Naive thymus-derived CD4-positive, alpha-beta T cell (primary cell): ENCODE results near the gene CMIP. TPM values are rescaled to one million over a fixed set of nuclear protein-coding genes. Genes with fewer than 3 reads are reported as not detected.

Source experiments
- ATAC-seq: fragments of 150-1000 bp; cut with Tn5 transposase; 2 replicates; pipeline ENCODE4 v1.10.0; 2021; ENCODE audit warnings: mild to moderate bottlenecking, moderate library complexity
- CTCF ChIA-PET: fragments of 350-600 bp; sonication (Branson Sonifier 250); formaldehyde crosslinking; loops from one replicate; lab custom pipeline; 2021; ENCODE audit warnings: antibody characterized with exemption; lab: Charles Lee
- POLR2A ChIA-PET: fragments of 350-600 bp; sonication (Branson Sonifier 250); formaldehyde crosslinking; loops from one replicate; lab custom pipeline; 2021; ENCODE audit warnings: antibody characterized with exemption, inconsistent platforms; lab: Charles Lee
- DNase-seq, 9 donors: peaks; one replicate each; pipeline versions ENCODE4 v3.0.0 to v3.0.0-alpha.2; 2020 to 2022; ENCODE audit warnings: mixed read lengths in 1 of 9
- H3K27ac ChIP-seq: one replicate; pipeline ENCODE4 v1.7.0; 2013; ENCODE audit warnings: mild to moderate bottlenecking, low read depth, low read length, moderate library complexity
- H3K27me3 ChIP-seq, 2 donors: one replicate each; pipeline ENCODE4 v1.7.0; 2013; ENCODE audit warnings: low read length in 2 of 2, mild to moderate bottlenecking in 2 of 2, moderate library complexity in 2 of 2; ENCODE audit not compliant: control insufficient read depth in 2 of 2, insufficient read depth in 2 of 2
- H3K36me3 ChIP-seq, 3 experiments: 1 replicate in 2 of 3; 2 replicates in 1 of 3; pipeline ENCODE4 v1.7.0; 2013; ENCODE audit warnings: low read length in 3 of 3, mild to moderate bottlenecking in 3 of 3, moderate library complexity in 1 of 3; ENCODE audit not compliant: insufficient read depth in 3 of 3, control insufficient read depth in 2 of 3
- H3K4me1 ChIP-seq, 2 donors: one replicate each; pipeline ENCODE4 v1.7.0; 2013; ENCODE audit warnings: low read length in 2 of 2, mild to moderate bottlenecking in 2 of 2, moderate library complexity in 1 of 2; ENCODE audit not compliant: control insufficient read depth in 2 of 2, insufficient read depth in 2 of 2
- H3K4me3 ChIP-seq: 2 replicates; pipeline ENCODE4 v1.7.0; 2013; ENCODE audit warnings: mild to moderate bottlenecking, low read length
- H3K9me3 ChIP-seq, 3 experiments: 1 replicate in 2 of 3; 2 replicates in 1 of 3; pipeline ENCODE4 v1.7.0; 2013; ENCODE audit warnings: low read length in 3 of 3; ENCODE audit not compliant: control insufficient read depth in 2 of 3
- H3K27ac Mint-ChIP-seq, 9 donors: one replicate each; pipeline ENCODE4 v1.8.0; 2020 to 2022; ENCODE audit warnings: mixed read lengths in 9 of 9, mild to moderate bottlenecking in 8 of 9, moderate library complexity in 5 of 9, inconsistent platforms in 2 of 9
- H3K27me3 Mint-ChIP-seq, 5 donors: one replicate each; pipeline ENCODE4 v1.8.0; 2021 to 2022; ENCODE audit warnings: mixed read lengths in 5 of 5, mild to moderate bottlenecking in 1 of 5
- H3K36me3 Mint-ChIP-seq, 5 donors: one replicate each; pipeline ENCODE4 v1.8.0; 2020 to 2022; ENCODE audit warnings: mixed read lengths in 5 of 5, mild to moderate bottlenecking in 3 of 5, inconsistent platforms in 1 of 5
- H3K4me1 Mint-ChIP-seq, 7 donors: one replicate each; pipeline ENCODE4 v1.8.0; 2020 to 2022; ENCODE audit warnings: mixed read lengths in 7 of 7, mild to moderate bottlenecking in 3 of 7, inconsistent platforms in 1 of 7
- H3K4me3 Mint-ChIP-seq, 10 donors: one replicate each; pipeline ENCODE4 v1.8.0; 2020 to 2022; ENCODE audit warnings: mild to moderate bottlenecking in 10 of 10, mixed read lengths in 10 of 10, moderate library complexity in 6 of 10, inconsistent platforms in 2 of 10
- H3K9me3 Mint-ChIP-seq, 11 donors: one replicate each; pipeline ENCODE4 v1.8.0; 2020 to 2022; ENCODE audit warnings: mixed read lengths in 11 of 11, mild to moderate bottlenecking in 4 of 11, inconsistent platforms in 1 of 11, moderate library complexity in 1 of 11
- intact Hi-C, 2 donors: fragments of 100-400 bp; cut with micrococcal nuclease; formaldehyde crosslinking; loops; one replicate each; pipeline ENCODE4 v1.15.1; 2023
- polyA plus RNA-seq, 2 donors: library from polyadenylated mRNA; unstranded; fragments of 300-500 nt; fragmentation: Illumina TruSeq; gene quantifications; one replicate each; pipeline ENCODE4 v1.2.3, GENCODE V29; 2021
- total RNA-seq, 6 experiments: library from RNA in 5 of 6; stranded (reverse) in 5 of 6; gene quantifications; 1 replicate in 5 of 6; 2 replicates in 1 of 6; pipeline ENCODE4 v1.2.3 and lab custom pipeline; 2021 to 2026

The CMIP gene
- total and polyA plus RNA-seq, 7 experiments from 2014 or later, result 0.66 to 75.4 (median 34.3) TPM

- intact Hi-C loops, result no loop called here
- Histone ChIP-seq H3K36me3 (peaks cover 0 to 5% (median 0%) of the 10 kb centered on the region in 3 experiments), H3K4me3 (no peak overlapping the region), H3K9me3 (no peaks in the 10 kb centered on the region), H3K4me1 (no peaks in the 10 kb centered on the region), H3K27ac (no peak overlapping the region), H3K27me3 (no peaks in the 10 kb centered on the region)
- H3K4me3 Mint-ChIP-seq, result no peak overlapping the region
- POLR2A ChIA-PET, result no interaction called here
- peaks cover 0 to 11% (median 0%) of the 10 kb centered on the region in 5 donors for H3K36me3 Mint-ChIP-seq
- no peak for DNase-seq
- ATAC-seq, result no peak
- CTCF ChIA-PET, result no interaction called here
- no peaks in the 10 kb centered on the region for H3K27me3 Mint-ChIP-seq
- H3K4me1 Mint-ChIP-seq, result peaks cover 9 to 27% (median 16%) of the 10 kb centered on the region in 7 donors
- peaks cover 0 to 4% (median 0%) of the 10 kb centered on the region in 11 donors for H3K9me3 Mint-ChIP-seq
- H3K27ac Mint-ChIP-seq, result no peak overlapping the region
Observed at GRCh38 chr16:81645266-81645694, 200.7 kb downstream of the CMIP start.

DNA sequence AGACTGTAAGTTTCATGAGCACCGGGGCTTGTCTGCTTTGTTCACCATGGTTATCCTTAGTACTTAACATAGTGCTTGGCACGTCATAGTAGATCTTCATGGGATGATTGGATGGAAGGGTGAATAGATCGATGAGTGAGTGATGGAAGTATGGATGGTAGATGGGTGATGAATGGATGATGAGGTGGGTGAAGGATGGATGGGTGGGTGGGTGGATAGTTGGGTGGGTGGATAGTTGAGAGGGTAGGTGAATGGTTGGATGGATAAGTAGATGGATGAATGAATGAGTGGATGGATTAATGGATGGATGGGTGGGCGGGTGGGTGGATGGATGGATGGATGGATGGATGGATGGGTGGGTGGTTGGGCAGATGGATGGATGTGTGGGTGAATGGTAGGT is 201.3 kb downstream of the CMIP start:
- H3K27me3 ChIP-seq, result no peaks in the 10 kb centered on the region
- H3K9me3 ChIP-seq, result no peaks in the 10 kb centered on the region
- intact Hi-C loops, result no loop called here
- H3K9me3 Mint-ChIP-seq, result peaks cover 0 to 4% (median 0%) of the 10 kb centered on the region in 11 donors
- no peak overlapping the region for H3K27ac ChIP-seq
- no peaks in the 10 kb centered on the region for H3K4me1 ChIP-seq
- CTCF ChIA-PET, result no interaction called here
- no peak overlapping the region for H3K27ac Mint-ChIP-seq
- H3K27me3 Mint-ChIP-seq, result no peaks in the 10 kb centered on the region
- no peak for DNase-seq
- peaks cover 0 to 5% (median 0%) of the 10 kb centered on the region in 3 experiments for H3K36me3 ChIP-seq
- H3K4me3 Mint-ChIP-seq, result no peak overlapping the region
- H3K4me3 ChIP-seq, result no peak overlapping the region
- peaks cover 9 to 27% (median 16%) of the 10 kb centered on the region in 7 donors for H3K4me1 Mint-ChIP-seq
- no peak for ATAC-seq
- peaks cover 0 to 11% (median 0%) of the 10 kb centered on the region in 5 donors for H3K36me3 Mint-ChIP-seq
- POLR2A ChIA-PET, result no interaction called here

DNA sequence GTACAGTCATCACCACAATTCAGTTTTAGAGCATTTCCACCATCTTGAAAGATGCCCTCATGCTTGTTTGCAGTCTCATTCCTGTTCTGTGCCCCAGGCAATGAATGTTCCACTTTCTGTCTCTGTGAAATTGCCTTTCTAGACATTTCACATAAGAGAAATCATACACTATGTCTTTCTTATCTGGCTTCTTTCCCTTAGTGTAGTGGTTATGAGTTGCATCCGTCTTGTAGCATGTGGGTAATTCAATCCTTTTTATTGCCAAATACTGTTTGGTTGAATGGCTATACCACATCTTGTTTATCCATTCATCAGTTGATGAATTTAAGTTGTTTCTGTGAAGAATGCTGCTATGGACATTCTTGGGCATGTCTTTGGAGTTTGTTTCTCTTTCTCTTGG is 202.0 kb downstream of the CMIP start:
- H3K9me3 Mint-ChIP-seq, result peaks cover 0 to 4% (median 0%) of the 10 kb centered on the region in 11 donors
- no peak overlapping the region for H3K4me3 Mint-ChIP-seq
- no peaks in the 10 kb centered on the region for H3K27me3 ChIP-seq
- intact Hi-C loops, result no loop called here
- H3K36me3 Mint-ChIP-seq, result peaks cover 0 to 11% (median 0%) of the 10 kb centered on the region in 5 donors
- no peak overlapping the region for H3K4me3 ChIP-seq
- peaks cover 9 to 27% (median 15%) of the 10 kb centered on the region in 7 donors for H3K4me1 Mint-ChIP-seq
- ATAC-seq, result no peak
- DNase-seq, result no peak
- H3K9me3 ChIP-seq, result no peaks in the 10 kb centered on the region
- H3K4me1 ChIP-seq, result no peaks in the 10 kb centered on the region
- ChIA-PET POLR2A (no interaction called here), CTCF (no interaction called here)
- H3K36me3 ChIP-seq, result peaks cover 0 to 11% (median 0%) of the 10 kb centered on the region in 3 experiments
- no peak overlapping the region for H3K27ac ChIP-seq
- no peaks in the 10 kb centered on the region for H3K27me3 Mint-ChIP-seq
- peak overlapping the region in 1 of 9 donors; percentile 9 for H3K27ac Mint-ChIP-seq

- H3K27ac ChIP-seq, result no peak overlapping the region
- Mint-ChIP-seq H3K27me3 (no peaks in the 10 kb centered on the region), H3K27ac (peak overlapping the region in 3 of 9 donors; percentile 4 to 62 (median 9)), H3K4me3 (no peak overlapping the region), H3K9me3 (peaks cover 0 to 4% (median 0%) of the 10 kb centered on the region in 11 donors), H3K4me1 (peaks cover 9 to 20% (median 15%) of the 10 kb centered on the region in 7 donors), H3K36me3 (peaks cover 0 to 11% (median 0%) of the 10 kb centered on the region in 5 donors)
- ChIA-PET POLR2A (no interaction called here), CTCF (no interaction called here)
- intact Hi-C loops, result no loop called here
- H3K36me3 ChIP-seq, result peaks cover 0 to 20% (median 0%) of the 10 kb centered on the region in 3 experiments
- H3K27me3 ChIP-seq, result no peaks in the 10 kb centered on the region
- H3K9me3 ChIP-seq, result no peaks in the 10 kb centered on the region
- no peak for ATAC-seq
- no peaks in the 10 kb centered on the region for H3K4me1 ChIP-seq
- H3K4me3 ChIP-seq, result no peak overlapping the region
- no peak for DNase-seq
Observed at GRCh38 chr16:81647527-81647926, 202.9 kb downstream of the CMIP start.

DNA sequence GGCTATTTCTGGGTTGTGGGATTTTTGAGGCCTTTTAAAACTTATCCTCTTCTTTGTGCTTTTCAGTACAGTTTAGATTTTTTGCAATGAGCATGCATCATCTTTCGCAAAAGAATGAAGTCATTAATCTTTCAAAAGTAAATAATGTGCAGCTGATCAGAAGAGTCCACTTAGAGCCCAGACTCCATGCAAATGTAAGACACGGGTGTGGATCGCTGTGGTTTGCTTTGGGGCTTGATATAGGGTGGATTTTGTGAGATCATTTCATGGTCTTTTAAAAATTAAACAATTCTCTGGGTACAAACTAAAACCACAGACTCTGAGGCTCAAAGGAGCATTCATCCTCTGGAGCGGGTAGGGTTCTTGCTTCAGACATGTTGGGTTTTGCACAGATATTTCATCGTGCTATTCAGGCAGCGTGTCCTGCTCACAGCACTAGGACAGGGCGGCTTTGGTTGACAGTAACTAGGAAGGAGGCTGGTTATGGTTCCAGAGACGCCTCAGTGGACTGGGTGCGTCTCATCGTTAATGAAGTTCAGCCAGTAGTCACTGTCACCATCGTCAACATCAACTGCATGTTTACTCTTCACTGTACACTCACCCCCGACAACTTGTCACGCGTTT is 205.1 kb downstream of the CMIP start:
- peaks cover 0 to 10% (median 3%) of the 10 kb centered on the region in 5 donors for H3K36me3 Mint-ChIP-seq
- H3K9me3 Mint-ChIP-seq, result peaks cover 0 to 4% (median 0%) of the 10 kb centered on the region in 11 donors
- Histone ChIP-seq H3K36me3 (peaks cover 0 to 40% (median 2%) of the 10 kb centered on the region in 3 experiments), H3K4me1 (no peaks in the 10 kb centered on the region), H3K27ac (no peak overlapping the region), H3K9me3 (no peaks in the 10 kb centered on the region), H3K27me3 (no peaks in the 10 kb centered on the region), H3K4me3 (no peak overlapping the region)
- H3K27ac Mint-ChIP-seq, result peak overlapping the region in 5 of 9 donors; percentile 5 to 87 (median 54)
- POLR2A ChIA-PET, result no interaction called here
- no peaks in the 10 kb centered on the region for H3K27me3 Mint-ChIP-seq
- intact Hi-C loops, result no loop called here
- no peak overlapping the region for H3K4me3 Mint-ChIP-seq
- DNase-seq (no peak), ATAC-seq (no peak)
- CTCF ChIA-PET, result no interaction called here
- peaks cover 9 to 16% (median 11%) of the 10 kb centered on the region in 7 donors for H3K4me1 Mint-ChIP-seq

DNA sequence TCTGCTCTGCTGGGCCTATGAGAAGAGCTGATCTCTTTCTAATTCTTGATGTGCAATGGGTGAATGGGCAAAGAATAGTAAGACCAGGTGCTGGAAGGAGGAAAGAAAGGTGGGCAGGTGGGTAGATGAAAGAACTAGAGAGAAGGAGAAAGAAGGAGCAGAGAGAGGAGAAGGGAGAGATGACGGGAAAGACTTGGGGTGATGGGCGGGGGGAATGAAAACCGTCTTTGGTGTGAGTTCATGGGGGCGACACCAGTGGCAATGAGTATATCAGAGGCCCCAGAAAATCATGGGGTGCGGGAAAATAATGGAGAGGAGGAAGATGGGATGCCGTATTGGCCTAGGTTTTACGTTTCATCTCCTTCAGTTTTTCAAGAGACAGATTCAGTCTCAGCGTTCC is 205.7 kb downstream of the CMIP start:
- Histone ChIP-seq H3K4me1 (no peaks in the 10 kb centered on the region), H3K9me3 (no peaks in the 10 kb centered on the region), H3K27me3 (no peaks in the 10 kb centered on the region), H3K4me3 (no peak overlapping the region), H3K27ac (no peak overlapping the region), H3K36me3 (peaks cover 0 to 42% (median 2%) of the 10 kb centered on the region in 3 experiments)
- ChIA-PET CTCF (no interaction called here), POLR2A (no interaction called here)
- peaks cover 0 to 10% (median 5%) of the 10 kb centered on the region in 5 donors for H3K36me3 Mint-ChIP-seq
- H3K4me3 Mint-ChIP-seq, result no peak overlapping the region
- no peaks in the 10 kb centered on the region for H3K27me3 Mint-ChIP-seq
- peaks cover 9 to 16% (median 12%) of the 10 kb centered on the region in 7 donors for H3K4me1 Mint-ChIP-seq
- intact Hi-C loops, result no loop called here
- ATAC-seq (no peak), DNase-seq (no peak)
- peaks cover 0 to 4% (median 0%) of the 10 kb centered on the region in 11 donors for H3K9me3 Mint-ChIP-seq
- H3K27ac Mint-ChIP-seq, result peak overlapping the region in 4 of 9 donors; percentile 19 to 87 (median 57)
